RWPE2 (cell line): ENCODE results near the gene KRTAP2-2.
"Not testable (repeated sequence)": the region's sequence is repeated elsewhere in the genome, so short reads cannot be mapped to it uniquely, and the experiment has no call there.

Source experiments
- ATAC-seq: fragments of 200-7000 bp; cut with Tn5 transposase; 3 replicates; pipeline ENCODE4 v1.9.1; 2021; ENCODE audit warnings: low read depth
- DNase-seq: peaks from one replicate; pipeline ENCODE4 v3.0.0-alpha.2; 2020; ENCODE audit warnings: low spot score
- H3K27ac ChIP-seq: fragments of 450-650 bp; 2 replicates; pipeline ENCODE4 v1.5.1; 2017; ENCODE audit warnings: mild to moderate bottlenecking; ENCODE audit not compliant: poor library complexity, severe bottlenecking
- H3K27me3 ChIP-seq: fragments of 250-450 bp; sonication (Bioruptor Pico); 2 replicates; pipeline ENCODE4 v1.5.1; 2021; ENCODE audit warnings: mild to moderate bottlenecking, moderate library complexity; ENCODE audit not compliant: insufficient read depth, poor library complexity, severe bottlenecking
- H3K36me3 ChIP-seq: fragments of 250-450 bp; sonication (Bioruptor Pico); 2 replicates; pipeline ENCODE4 v1.5.1; 2020; ENCODE audit warnings: low read depth, mild to moderate bottlenecking, moderate library complexity
- H3K4me1 ChIP-seq: fragments of 250-450 bp; sonication (Bioruptor Pico); 2 replicates; pipeline ENCODE4 v1.5.1; 2021; ENCODE audit warnings: mild to moderate bottlenecking, moderate library complexity; ENCODE audit not compliant: insufficient read depth, poor library complexity, severe bottlenecking
- H3K4me3 ChIP-seq: fragments of 250-450 bp; sonication (Bioruptor Pico); 2 replicates; pipeline ENCODE4 v1.5.1; 2021; ENCODE audit warnings: mild to moderate bottlenecking, moderate library complexity; ENCODE audit not compliant: severe bottlenecking
- H3K9me3 ChIP-seq: fragments of 250-450 bp; sonication (Bioruptor Pico); 2 replicates; pipeline ENCODE4 v1.5.1; 2021; ENCODE audit warnings: mild to moderate bottlenecking, moderate library complexity; ENCODE audit not compliant: severe bottlenecking
- CTCF ChIP-seq: fragments of 450-650 bp; IDR thresholded peaks from one replicate; pipeline ENCODE4 v1.5.1; 2017; ENCODE audit warnings: mild to moderate bottlenecking, moderate library complexity; ENCODE audit not compliant: poor library complexity, severe bottlenecking

Gene KRTAP2-2

GRCh38 chr17:41042953-41043352, 12.1 kb downstream of the KRTAP2-2 start:
- H3K27me3 ChIP-seq: no peaks in the 10 kb centered on the region
- H3K27ac ChIP-seq: no peak overlapping the region
- no peak for TF ChIP-seq CTCF
- H3K4me1 ChIP-seq: peaks cover 3% of the 10 kb centered on the region
- no peaks in the 10 kb centered on the region for H3K36me3 ChIP-seq
- DNase-seq (no peak), ATAC-seq (no peak)
- no peaks in the 10 kb centered on the region for H3K9me3 ChIP-seq
- no peak overlapping the region for H3K4me3 ChIP-seq

GRCh38 chr17:41040783-41041571, 14.1 kb downstream of the KRTAP2-2 start, which contains the start of gene KRTAP1-1:
TSS of gene KRTAP1-1 (minus strand) at chr17:41041450. CDS start at chr17:41041397, 53 bp downstream.
- H3K27ac ChIP-seq, H3K27me3 ChIP-seq, H3K36me3 ChIP-seq, ATAC-seq, DNase-seq, H3K4me1 ChIP-seq, H3K9me3 ChIP-seq, H3K4me3 ChIP-seq: not testable (repeated sequence)

- DNase-seq (no peak), ATAC-seq (no peak)
- Histone ChIP-seq H3K36me3 (no peaks in the 10 kb centered on the region), H3K4me1 (no peaks in the 10 kb centered on the region), H3K27me3 (no peaks in the 10 kb centered on the region), H3K4me3 (no peak overlapping the region), H3K27ac (no peak overlapping the region), H3K9me3 (no peaks in the 10 kb centered on the region)
- TF ChIP-seq CTCF: no peak
Observed at GRCh38 chr17:41037853-41038350, 17.1 kb downstream of the KRTAP2-2 start.

- not testable (repeated sequence) for H3K36me3 ChIP-seq, H3K4me3 ChIP-seq, H3K9me3 ChIP-seq, H3K27me3 ChIP-seq, H3K27ac ChIP-seq, ATAC-seq, H3K4me1 ChIP-seq, DNase-seq
Observed at GRCh38 chr17:41034346-41034935, 20.6 kb downstream of the KRTAP2-2 start, which contains the start of gene KRTAP1-3. TSS of gene KRTAP1-3 (minus strand) at chr17:41034874. CDS start at chr17:41034821, 53 bp downstream.

GRCh38 chr17:41029633-41030245, 25.3 kb downstream of the KRTAP2-2 start, which contains the start of gene KRTAP1-4:
TSS of gene KRTAP1-4 (minus strand) at chr17:41030195. CDS start at chr17:41030078, 117 bp downstream.
- Histone ChIP-seq H3K9me3 (no peaks in the 10 kb centered on the region), H3K36me3 (no peaks in the 10 kb centered on the region), H3K4me1 (peaks cover 9% of the 10 kb centered on the region), H3K27ac (no peak within 1 kb of the TSS), H3K4me3 (no peak within 1 kb of the TSS), H3K27me3 (no peaks in the 10 kb centered on the region)
- no peak for DNase-seq
- no peak for TF ChIP-seq CTCF
- ATAC-seq: no peak
